SU-DHL-6 (cell line): ENCODE data around the gene SMIM10L2A.

Experiments
- H2AFZ ChIP-seq: fragments of 200-600 bp; sonication (generic); 2 replicates; pipeline ENCODE4 v1.6.1; 2014; ENCODE audit warnings: low read depth, mild to moderate bottlenecking, moderate library complexity, mixed read lengths, antibody characterized with exemption, low read length; ENCODE audit not compliant: severe bottlenecking
- H3F3A ChIP-seq: fragments of 200-600 bp; shearing (Covaris generic); 2 replicates; pipeline ENCODE4 v1.6.0; 2016; ENCODE audit warnings: antibody characterized with exemption, mild to moderate bottlenecking; ENCODE audit not compliant: insufficient read depth
- H3K27ac ChIP-seq: fragments of 200-600 bp; sonication (generic); 2 replicates; pipeline ENCODE4 v1.5.1; 2016; ENCODE audit warnings: low read depth, mild to moderate bottlenecking, low read length, moderate library complexity, mixed read lengths
- H3K27me3 ChIP-seq: fragments of 200-600 bp; sonication (generic), shearing (Covaris generic); 2 replicates; pipeline ENCODE4 v1.6.0; 2014; ENCODE audit warnings: mild to moderate bottlenecking, low read length
- H3K36me3 ChIP-seq: fragments of 200-600 bp; sonication (generic); 2 replicates; pipeline ENCODE4 v1.6.1; 2014; ENCODE audit warnings: mild to moderate bottlenecking, low read length, mixed read lengths
- H3K4me2 ChIP-seq: fragments of 300-600, 200-600 bp; shearing (Covaris generic), sonication (generic); 2 replicates; pipeline ENCODE4 v1.6.0; 2014; ENCODE audit warnings: low read length, low read depth, mild to moderate bottlenecking; ENCODE audit not compliant: poor library complexity, severe bottlenecking
- H3K4me3 ChIP-seq: fragments of 200-600 bp; sonication (generic); 2 replicates; pipeline ENCODE4 v1.5.1; 2014; ENCODE audit warnings: antibody characterized with exemption, low read length, mild to moderate bottlenecking, mixed read lengths; ENCODE audit not compliant: insufficient read depth, poor library complexity, severe bottlenecking
- H3K79me2 ChIP-seq: fragments of 200-600 bp; sonication (generic); 2 replicates; pipeline ENCODE4 v1.6.1; 2014; ENCODE audit warnings: mild to moderate bottlenecking, low read length, moderate library complexity; ENCODE audit not compliant: insufficient read depth
- H3K9ac ChIP-seq: fragments of 200-600 bp; sonication (generic); 2 replicates; pipeline ENCODE4 v1.7.0; 2014; ENCODE audit warnings: mild to moderate bottlenecking, low read length
- H3K9me2 ChIP-seq: fragments of 200-600 bp; sonication (generic); replicated peaks from 2 replicates; pipeline ENCODE4 v1.6.1; 2014; ENCODE audit warnings: low read length; ENCODE audit not compliant: insufficient read depth
- H3K9me3 ChIP-seq: fragments of 200-600 bp; sonication (generic); 2 replicates; pipeline ENCODE4 v1.6.1; 2014; ENCODE audit warnings: low read length, mixed read lengths; ENCODE audit not compliant: insufficient read depth
- H4K20me1 ChIP-seq: fragments of 200-600 bp; sonication (generic); 2 replicates; pipeline ENCODE4 v1.6.1; 2014; ENCODE audit warnings: low read depth, mild to moderate bottlenecking, antibody characterized with exemption, low read length, moderate library complexity, mixed read lengths
- EZH2phosphoT487 ChIP-seq: fragments of 200-600 bp; sonication (generic), shearing (Covaris generic); conservative IDR thresholded peaks from 2 replicates; pipeline ENCODE4 v1.6.1; 2018; ENCODE audit warnings: mild to moderate bottlenecking, antibody characterized with exemption, low read length, moderate library complexity, mixed read lengths
- TF ChIP-seq, protein P1 (sequence below): fragments of 200-600 bp; sonication (generic); IDR thresholded peaks from one replicate; pipeline ENCODE4 v1.5.1; 2017; ENCODE audit warnings: antibody characterized with exemption, mild to moderate bottlenecking, low read length, moderate library complexity; ENCODE audit not compliant: insufficient read depth, poor library complexity, severe bottlenecking

SMIM10L2A gene

DNA sequence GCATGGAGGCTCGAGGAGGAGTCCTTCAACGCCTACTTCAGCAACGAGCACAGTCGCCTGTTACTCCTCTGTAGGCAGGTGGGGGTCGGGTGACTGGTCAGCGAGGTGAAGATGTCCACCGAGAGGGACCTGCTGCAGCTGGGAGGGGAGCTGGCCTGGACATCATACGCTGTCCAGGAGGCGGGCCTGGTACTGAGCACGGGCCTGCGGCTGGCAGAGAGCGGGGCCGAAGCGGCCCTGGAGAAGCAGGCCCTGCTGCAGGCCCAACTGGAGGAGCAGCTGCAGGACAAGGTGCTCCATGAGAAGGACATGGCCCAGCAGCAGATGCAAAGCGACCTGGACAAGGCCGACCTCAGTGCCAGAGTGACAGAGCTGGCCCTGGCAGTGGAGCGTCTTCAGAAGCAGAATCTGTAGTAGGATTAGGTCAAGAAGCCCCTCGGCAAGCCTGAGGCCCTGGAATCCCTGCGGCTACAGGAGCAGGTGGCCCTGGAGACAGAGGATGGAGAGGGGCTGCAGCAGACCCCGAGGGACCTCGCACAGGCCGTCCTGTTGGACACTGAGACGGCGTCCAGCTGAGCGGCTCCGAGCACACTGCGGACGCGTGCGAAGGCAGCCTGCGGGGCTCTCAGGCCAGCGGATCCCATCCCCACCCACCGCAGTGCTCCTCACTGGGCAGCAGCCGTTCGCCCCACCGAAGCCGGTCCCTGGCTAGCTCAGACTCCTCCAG is 11.9 kb downstream of the SMIM10L2A start:
- Histone ChIP-seq H3K79me2 (no peaks in the 10 kb centered on the region), H3K9ac (no peak overlapping the region), H3K36me3 (no peaks in the 10 kb centered on the region), H2AFZ (no peak overlapping the region), H3K27ac (no peak overlapping the region), H4K20me1 (no peaks in the 10 kb centered on the region), H3K27me3 (no peaks in the 10 kb centered on the region), H3K4me2 (no peak overlapping the region), H3K4me3 (no peak overlapping the region), H3K9me2 (no peaks in the 10 kb centered on the region), H3K9me3 (no peaks in the 10 kb centered on the region), H3F3A (no peaks in the 10 kb centered on the region)
- TF ChIP-seq EZH2phosphoT487, result no peak
- TF ChIP-seq, protein P1, sequence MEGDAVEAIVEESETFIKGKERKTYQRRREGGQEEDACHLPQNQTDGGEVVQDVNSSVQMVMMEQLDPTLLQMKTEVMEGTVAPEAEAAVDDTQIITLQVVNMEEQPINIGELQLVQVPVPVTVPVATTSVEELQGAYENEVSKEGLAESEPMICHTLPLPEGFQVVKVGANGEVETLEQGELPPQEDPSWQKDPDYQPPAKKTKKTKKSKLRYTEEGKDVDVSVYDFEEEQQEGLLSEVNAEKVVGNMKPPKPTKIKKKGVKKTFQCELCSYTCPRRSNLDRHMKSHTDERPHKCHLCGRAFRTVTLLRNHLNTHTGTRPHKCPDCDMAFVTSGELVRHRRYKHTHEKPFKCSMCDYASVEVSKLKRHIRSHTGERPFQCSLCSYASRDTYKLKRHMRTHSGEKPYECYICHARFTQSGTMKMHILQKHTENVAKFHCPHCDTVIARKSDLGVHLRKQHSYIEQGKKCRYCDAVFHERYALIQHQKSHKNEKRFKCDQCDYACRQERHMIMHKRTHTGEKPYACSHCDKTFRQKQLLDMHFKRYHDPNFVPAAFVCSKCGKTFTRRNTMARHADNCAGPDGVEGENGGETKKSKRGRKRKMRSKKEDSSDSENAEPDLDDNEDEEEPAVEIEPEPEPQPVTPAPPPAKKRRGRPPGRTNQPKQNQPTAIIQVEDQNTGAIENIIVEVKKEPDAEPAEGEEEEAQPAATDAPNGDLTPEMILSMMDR, result no peak

DNA sequence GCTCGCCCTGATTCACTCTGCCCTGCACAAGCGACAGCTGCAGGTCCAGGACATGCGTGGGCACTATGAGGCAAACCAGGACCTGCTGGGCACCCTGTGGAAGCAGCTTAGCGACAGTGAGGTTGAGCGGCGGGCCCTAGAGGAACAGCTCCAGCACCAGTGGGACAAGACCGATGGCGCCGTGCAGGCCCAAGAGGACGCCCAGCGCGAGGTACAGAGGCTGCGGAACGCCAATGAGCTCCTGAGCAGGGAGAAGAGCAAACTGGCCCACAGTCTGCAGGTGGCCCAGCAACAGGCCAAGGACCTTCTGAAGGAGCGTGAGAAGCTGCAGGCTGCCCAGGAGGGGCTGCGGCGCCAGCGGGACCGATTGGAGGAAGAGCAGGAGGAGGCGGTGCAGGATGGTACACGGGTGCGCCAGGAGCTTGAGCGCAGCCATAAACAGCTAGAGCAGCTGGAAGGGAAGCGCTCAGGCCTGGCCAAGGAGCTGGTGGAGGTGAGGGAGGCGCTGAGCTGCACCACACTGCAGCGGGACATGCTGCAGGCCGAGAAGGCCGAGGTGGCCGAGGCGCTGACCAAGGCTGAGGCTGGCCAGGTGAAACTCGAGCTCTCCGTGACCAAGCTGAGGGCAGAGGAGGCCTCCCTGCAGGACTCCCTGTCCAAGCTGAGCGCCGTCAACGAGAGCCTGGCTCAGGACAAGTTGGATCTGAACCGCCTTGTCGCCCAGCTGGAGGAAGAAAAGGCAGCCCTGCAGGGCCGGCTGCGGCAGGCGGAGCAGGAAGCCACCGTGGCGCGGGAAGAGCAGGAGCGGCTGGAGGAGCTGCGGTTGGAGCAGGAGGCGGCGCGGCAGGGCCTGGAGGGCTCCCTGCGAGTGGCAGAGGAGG is 12.8 kb downstream of the SMIM10L2A start:
- Histone ChIP-seq H3K27ac (no peak overlapping the region), H3K9me2 (no peaks in the 10 kb centered on the region), H3F3A (no peaks in the 10 kb centered on the region), H3K27me3 (no peaks in the 10 kb centered on the region), H3K4me2 (no peak overlapping the region), H2AFZ (no peak overlapping the region), H4K20me1 (no peaks in the 10 kb centered on the region), H3K79me2 (no peaks in the 10 kb centered on the region), H3K36me3 (no peaks in the 10 kb centered on the region), H3K9ac (no peak overlapping the region), H3K9me3 (no peaks in the 10 kb centered on the region), H3K4me3 (no peak overlapping the region)
- TF ChIP-seq, protein P1, result no peak
- no peak for TF ChIP-seq EZH2phosphoT487

DNA sequence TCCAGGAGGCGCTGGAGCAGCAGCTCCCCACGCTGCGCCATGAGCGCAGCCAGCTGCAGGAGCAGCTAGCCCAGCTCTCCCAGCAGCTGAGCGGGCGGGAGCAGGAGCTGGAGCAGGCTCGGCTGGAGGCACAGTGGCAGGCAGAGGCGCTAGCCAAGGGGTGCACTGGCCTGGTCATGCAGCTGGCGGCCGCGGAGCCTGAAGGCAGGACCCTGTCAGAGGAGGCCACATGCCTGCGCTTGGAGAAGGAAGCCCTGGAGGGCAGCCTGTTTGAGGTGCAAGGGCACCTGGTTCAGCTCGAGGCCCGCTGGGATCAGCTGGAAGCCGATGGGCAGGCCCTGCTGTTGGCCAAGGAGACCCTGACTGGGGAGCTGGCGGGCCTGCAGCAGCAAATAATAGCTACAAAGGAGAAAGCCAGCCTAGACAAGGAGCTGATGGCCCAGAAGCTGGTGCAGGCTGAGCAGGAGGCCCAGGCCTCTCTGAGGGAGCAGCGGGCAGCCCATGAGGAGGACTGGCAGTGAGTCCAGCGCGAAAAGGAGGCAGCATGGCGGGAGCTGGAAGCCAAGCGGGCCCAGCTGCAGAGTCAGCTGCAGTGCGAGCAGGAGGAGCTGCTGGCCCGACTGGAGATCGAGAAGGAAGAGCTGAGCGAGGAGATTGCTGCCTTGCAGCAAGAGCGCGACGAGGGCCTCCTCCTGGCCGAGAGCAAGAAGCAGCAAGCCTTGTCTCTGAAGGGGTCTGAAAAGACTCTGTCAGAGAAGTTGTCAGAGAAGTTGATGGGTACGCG is 13.6 kb downstream of the SMIM10L2A start:
- no peaks in the 10 kb centered on the region for H3F3A ChIP-seq
- H3K4me3 ChIP-seq, result no peak overlapping the region
- H3K27me3 ChIP-seq, result no peaks in the 10 kb centered on the region
- TF ChIP-seq EZH2phosphoT487, result no peak
- TF ChIP-seq, protein P1, result no peak
- no peak overlapping the region for H3K27ac ChIP-seq
- H3K9me3 ChIP-seq, result no peaks in the 10 kb centered on the region
- H3K9me2 ChIP-seq, result no peaks in the 10 kb centered on the region
- H3K9ac ChIP-seq, result no peak overlapping the region
- no peak overlapping the region for H2AFZ ChIP-seq
- H4K20me1 ChIP-seq, result no peaks in the 10 kb centered on the region
- H3K36me3 ChIP-seq, result no peaks in the 10 kb centered on the region
- H3K79me2 ChIP-seq, result no peaks in the 10 kb centered on the region
- H3K4me2 ChIP-seq, result no peak overlapping the region
